Endothelial cell of hepatic sinusoid (primary cell): Measurements from ENCODE around the gene SKI.
"Not testable (repeated sequence)": the region's sequence is repeated elsewhere in the genome, so short reads cannot be mapped to it uniquely, and the experiment has no call there.

Source experiments
- in situ Hi-C: cut with HindIII; loops from 2 replicates; pipeline ENCODE4 v1.10.0; 2017; ENCODE audit warnings: low sequenced_read_pairs

SKI gene

GRCh38 chr1:2256435-2257244 is 28.5 kb downstream of the SKI start:
- in situ Hi-C loops = no loop called here

GRCh38 chr1:2257245-2257627 is 29.1 kb downstream of the SKI start:
- in situ Hi-C loops = no loop called here

- in situ Hi-C loops = no loop called here
Measured at GRCh38 chr1:2258122-2258681, 30.1 kb downstream of the SKI start.

GRCh38 chr1:2258996-2259395 is 30.9 kb downstream of the SKI start:
- in situ Hi-C loops = no loop called here

- in situ Hi-C loops = no loop called here
Measured at GRCh38 chr1:2259668-2260402, 31.7 kb downstream of the SKI start.

- in situ Hi-C loops = not testable (repeated sequence)
Measured at GRCh38 chr1:2260470-2260869, 32.4 kb downstream of the SKI start.

GRCh38 chr1:2260917-2261316 is 32.8 kb downstream of the SKI start:
- in situ Hi-C loops = no loop called here

GRCh38 chr1:2261476-2262395 is 33.6 kb downstream of the SKI start:
- in situ Hi-C loops = not testable (repeated sequence)

- in situ Hi-C loops = no loop called here
Measured at GRCh38 chr1:2266301-2266975, 38.3 kb downstream of the SKI start.

GRCh38 chr1:2267051-2267830 is 39.1 kb downstream of the SKI start:
- in situ Hi-C loops = no loop called here

- in situ Hi-C loops = no loop called here
Measured at GRCh38 chr1:2267862-2268261, 39.7 kb downstream of the SKI start.

GRCh38 chr1:2268285-2269056 is 40.4 kb downstream of the SKI start:
- in situ Hi-C loops = no loop called here

GRCh38 chr1:2269193-2269921 is 41.2 kb downstream of the SKI start:
- in situ Hi-C loops = no loop called here

GRCh38 chr1:2269922-2270259 is 41.8 kb downstream of the SKI start:
- in situ Hi-C loops = loop anchor here (5.0 kb wide), 1 partner anchor 73 kb away; no protein-coding TSS in a partner anchor

- in situ Hi-C loops = loop anchor here (5.0 kb wide), 1 partner anchor 73 kb away; no protein-coding TSS in a partner anchor
Measured at GRCh38 chr1:2270260-2271100, 42.4 kb downstream of the SKI start.

GRCh38 chr1:2271211-2271721 is 43.1 kb downstream of the SKI start:
- in situ Hi-C loops = loop anchor here (5.0 kb wide), 1 partner anchor 74 kb away; no protein-coding TSS in a partner anchor
